Retinal pigment epithelial cell (primary cell): ENCODE measurements around the gene FAM200C.

Experiments used
- DNase-seq: peaks from one replicate; pipeline ENCODE4 v3.0.0-alpha.2; 2010; ENCODE audit warnings: low read depth
- H3K4me3 ChIP-seq: 2 replicates; pipeline ENCODE4 v1.5.1; 2011; ENCODE audit warnings: mild to moderate bottlenecking, low read length, control low read depth, moderate library complexity
- TF ChIP-seq, protein P1 (sequence below): conservative IDR thresholded peaks from 2 replicates; pipeline ENCODE4 v1.5.1; 2011; ENCODE audit warnings: low read depth, low read length, control low read depth, inconsistent platforms

Gene FAM200C

DNA sequence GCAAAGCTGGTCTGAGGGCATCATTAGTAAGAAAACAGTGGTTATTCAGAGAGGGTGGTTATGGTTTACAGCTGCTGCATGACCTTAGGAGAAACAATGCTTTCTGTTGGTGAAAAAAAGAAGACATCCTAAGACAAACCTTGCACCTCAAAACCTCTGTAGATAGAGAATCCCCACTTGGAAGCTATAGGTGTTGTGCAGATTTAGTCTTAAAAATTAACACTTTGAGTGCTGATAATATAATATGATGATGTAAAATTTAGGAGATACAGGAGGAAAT is 20.4 kb upstream of the FAM200C start:
- TF ChIP-seq, protein P1, sequence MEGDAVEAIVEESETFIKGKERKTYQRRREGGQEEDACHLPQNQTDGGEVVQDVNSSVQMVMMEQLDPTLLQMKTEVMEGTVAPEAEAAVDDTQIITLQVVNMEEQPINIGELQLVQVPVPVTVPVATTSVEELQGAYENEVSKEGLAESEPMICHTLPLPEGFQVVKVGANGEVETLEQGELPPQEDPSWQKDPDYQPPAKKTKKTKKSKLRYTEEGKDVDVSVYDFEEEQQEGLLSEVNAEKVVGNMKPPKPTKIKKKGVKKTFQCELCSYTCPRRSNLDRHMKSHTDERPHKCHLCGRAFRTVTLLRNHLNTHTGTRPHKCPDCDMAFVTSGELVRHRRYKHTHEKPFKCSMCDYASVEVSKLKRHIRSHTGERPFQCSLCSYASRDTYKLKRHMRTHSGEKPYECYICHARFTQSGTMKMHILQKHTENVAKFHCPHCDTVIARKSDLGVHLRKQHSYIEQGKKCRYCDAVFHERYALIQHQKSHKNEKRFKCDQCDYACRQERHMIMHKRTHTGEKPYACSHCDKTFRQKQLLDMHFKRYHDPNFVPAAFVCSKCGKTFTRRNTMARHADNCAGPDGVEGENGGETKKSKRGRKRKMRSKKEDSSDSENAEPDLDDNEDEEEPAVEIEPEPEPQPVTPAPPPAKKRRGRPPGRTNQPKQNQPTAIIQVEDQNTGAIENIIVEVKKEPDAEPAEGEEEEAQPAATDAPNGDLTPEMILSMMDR: no peak
- H3K4me3 ChIP-seq: no peak overlapping the region
- DNase-seq: no peak

DNA sequence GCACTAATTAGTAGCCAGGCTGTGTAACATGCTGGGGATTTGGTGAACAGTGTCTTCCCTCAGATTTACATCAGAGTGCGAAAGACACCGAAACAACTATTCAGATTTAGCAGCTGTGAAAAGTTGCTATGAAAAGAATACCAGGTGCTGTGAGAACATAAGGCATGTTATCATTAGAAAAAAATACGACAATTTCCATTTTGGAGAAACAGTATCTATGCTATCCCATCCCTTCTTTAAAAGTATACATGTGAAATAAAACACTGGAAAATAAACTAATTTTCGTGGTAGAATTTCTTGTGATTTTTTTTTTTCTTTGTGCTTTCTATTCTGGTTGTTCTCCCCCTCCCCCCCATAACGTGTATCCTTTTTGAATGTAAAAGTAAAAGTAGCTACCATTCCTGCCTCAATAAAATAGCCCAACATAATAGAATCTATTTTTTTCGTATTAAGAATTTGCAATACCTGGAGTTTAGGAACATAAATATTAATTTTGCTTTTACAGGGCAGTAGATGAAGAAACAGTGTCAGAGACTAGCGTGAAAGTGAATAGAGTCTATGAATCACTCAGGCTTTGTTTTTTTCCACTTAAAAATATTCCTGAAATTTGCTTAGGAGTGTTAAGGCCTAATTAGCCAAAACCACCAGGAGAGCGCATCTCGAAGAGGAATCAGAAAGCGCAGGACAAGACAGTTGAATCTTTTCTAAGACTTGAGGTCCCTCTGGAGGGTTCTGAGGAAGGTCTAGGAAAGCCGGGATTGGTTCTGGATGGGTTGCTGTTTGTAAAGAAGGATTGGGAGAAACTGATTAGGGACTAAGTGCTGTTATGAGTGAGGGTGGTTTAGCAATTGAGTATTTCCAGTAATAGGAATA is 19.8 kb upstream of the FAM200C start:
- H3K4me3 ChIP-seq: peak overlapping the region; percentile 83
- TF ChIP-seq, protein P1: no peak
- no peak for DNase-seq

DNA sequence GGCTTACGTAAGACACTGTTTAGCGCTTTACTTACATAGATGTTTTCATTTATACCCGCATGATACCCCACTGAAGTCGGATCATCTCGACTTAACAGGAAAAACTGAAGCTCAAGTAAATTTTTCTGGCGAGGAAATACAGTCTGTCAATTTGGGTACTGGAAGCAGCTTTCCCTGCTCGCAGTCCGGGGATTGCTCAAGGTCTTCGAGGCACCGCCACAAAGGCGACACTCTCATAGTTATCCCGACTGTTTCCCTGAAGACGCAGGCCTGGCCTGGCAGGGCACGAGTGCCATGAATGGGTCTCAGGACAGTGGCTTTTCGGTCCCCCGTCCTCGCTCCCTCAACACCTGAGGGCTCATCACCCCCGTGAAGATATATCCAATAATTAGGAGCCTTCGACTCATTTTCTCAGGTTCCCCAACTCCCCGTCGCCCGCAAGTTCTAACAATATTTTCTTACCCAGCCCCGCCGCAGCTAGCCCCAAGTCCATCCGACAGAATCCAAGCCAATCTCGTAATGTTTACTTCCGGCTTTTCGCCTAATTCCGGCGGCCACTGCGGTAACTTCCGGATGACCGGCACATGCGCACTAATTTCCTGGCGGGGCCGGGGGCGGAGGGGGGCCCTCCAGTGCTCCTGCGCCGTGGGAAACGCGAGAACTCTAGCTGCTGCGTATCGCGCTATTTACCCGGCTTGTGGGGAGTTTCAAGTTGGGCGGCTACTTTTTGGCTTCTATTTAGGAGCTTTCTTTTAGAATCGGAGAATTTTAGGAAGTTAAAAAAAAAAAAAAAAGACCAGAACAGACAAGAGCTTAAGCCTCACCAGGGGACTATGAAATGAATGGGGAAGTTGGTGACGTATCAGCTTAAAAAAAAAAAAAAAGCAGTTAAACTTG is 19.0 kb upstream of the FAM200C start, which contains the start of gene SLU7:
TSS of gene SLU7 (minus strand) at position 521 of the 897 bp plus-strand sequence. CDS start 3,787 bp downstream, outside the sequence.
- peak within 1 kb of the TSS; percentile 83 for H3K4me3 ChIP-seq
- TF ChIP-seq, protein P1: no peak
- peak; percentile 83 for DNase-seq

DNA sequence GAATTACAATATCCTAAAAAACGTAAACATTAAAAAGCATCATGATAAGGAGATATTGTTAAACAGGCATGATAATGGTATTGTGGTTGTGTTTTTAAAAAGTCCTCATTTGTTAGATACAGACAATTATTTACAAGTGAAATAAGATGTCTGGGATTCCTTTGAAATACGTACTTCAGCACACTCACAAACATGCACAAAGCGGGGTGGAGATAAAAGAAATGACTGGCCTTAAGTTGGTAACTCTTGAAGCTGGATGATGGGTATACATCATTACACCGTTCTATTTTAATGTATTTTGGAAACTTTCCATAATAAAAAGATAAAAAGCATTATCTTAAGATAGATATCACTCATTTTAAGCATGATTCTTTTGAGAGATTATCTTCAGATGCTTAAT is 1.0 kb downstream of the FAM200C start:
- peak overlapping the region; percentile 82 for H3K4me3 ChIP-seq
- TF ChIP-seq, protein P1: no peak
- DNase-seq: no peak

DNA sequence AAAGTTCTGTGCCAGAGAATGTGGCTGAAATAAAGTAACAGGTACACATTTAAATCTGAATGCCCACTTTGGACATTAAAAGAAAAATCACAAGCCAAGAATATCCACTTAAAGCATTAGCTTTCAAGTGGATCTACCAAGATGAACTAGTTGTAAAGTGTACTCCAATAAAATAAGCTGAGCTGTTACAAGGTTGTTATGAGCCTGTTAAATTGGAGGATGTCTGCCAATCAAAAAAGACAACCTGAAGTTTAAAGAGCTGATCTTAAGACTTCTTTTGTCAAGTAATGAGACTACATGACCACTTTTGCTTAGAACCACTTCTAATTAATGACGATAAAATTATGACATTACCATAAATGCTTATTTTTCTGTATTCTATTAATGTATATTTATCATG is 2.4 kb downstream of the FAM200C start:
- H3K4me3 ChIP-seq: no peak overlapping the region
- TF ChIP-seq, protein P1: no peak
- no peak for DNase-seq

DNA sequence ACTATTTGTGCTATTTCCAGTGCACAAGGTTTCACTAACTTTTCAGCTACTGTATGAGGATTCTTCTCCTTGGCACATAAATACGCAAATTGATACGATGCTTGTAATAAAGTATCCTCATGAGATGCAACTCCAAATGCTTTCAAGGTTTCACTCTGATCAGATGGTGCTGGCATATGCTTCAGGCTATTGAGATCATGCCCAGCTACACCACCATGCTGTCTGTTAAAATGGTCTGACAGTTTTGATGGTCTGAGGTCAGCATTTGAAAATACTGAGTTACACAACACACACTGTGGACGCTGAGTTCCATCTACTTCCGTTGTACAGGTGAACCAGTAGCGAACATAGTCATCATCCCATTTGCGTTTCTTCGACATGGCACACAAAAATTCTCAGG is 4.7 kb downstream of the FAM200C start:
- DNase-seq: no peak
- no peak overlapping the region for H3K4me3 ChIP-seq
- TF ChIP-seq, protein P1: no peak
